PC-9 (cell line): Measurements from ENCODE around the gene CBX1. TPM values are rescaled to one million over a fixed set of nuclear protein-coding genes. Genes with fewer than 3 reads are reported as not detected.

ENCODE experiments used
- BruUV-seq: library from RNA; stranded (reverse); fragments of 400-500 nt; replicated peaks from 2 replicates; lab custom pipeline; 2021; lab: Mats Ljungman, UMichigan
- CTCF ChIA-PET: fragments of 300-600 bp; sonication (Branson Sonifier 250); formaldehyde crosslinking; loops from one replicate; lab custom pipeline; 2022; ENCODE audit warnings: antibody characterized with exemption; lab: Charles Lee
- POLR2A ChIA-PET: fragments of 300-600 bp; sonication (Branson Sonifier 250); formaldehyde crosslinking; loops from one replicate; lab custom pipeline; 2022; ENCODE audit warnings: antibody characterized with exemption; ENCODE audit not compliant: unreplicated experiment; lab: Charles Lee
- DNase-seq, 2 experiments: peaks; one replicate each; pipeline versions ENCODE4 v3.0.0 to v3.0.0-alpha.2; 2015 to 2022; ENCODE audit warnings: mixed read lengths in 1 of 2
- H2AFZ ChIP-seq: fragments of 200-600 bp; sonication (generic); 2 replicates; pipeline ENCODE4 v1.8.1; 2017; ENCODE audit warnings: antibody characterized with exemption
- H3F3A ChIP-seq: fragments of 200-600 bp; sonication (generic); 2 replicates; pipeline ENCODE4 v1.8.1; 2017; ENCODE audit warnings: antibody characterized with exemption, mild to moderate bottlenecking, low read depth; ENCODE audit not compliant: insufficient read depth
- H3K27ac ChIP-seq: fragments of 200-600 bp; sonication (generic); 2 replicates; pipeline ENCODE4 v1.6.1; 2016; ENCODE audit warnings: mixed run types
- H3K27me3 ChIP-seq: fragments of 200-600 bp; sonication (generic); 2 replicates; pipeline ENCODE4 v1.6.1; 2016; ENCODE audit warnings: low read depth, mixed run types; ENCODE audit not compliant: insufficient read depth
- H3K36me3 ChIP-seq: fragments of 200-600 bp; sonication (generic); 2 replicates; pipeline ENCODE4 v1.6.1; 2016; ENCODE audit warnings: low read depth, mixed run types
- H3K4me1 ChIP-seq: fragments of 200-600 bp; sonication (generic); replicated peaks from 2 replicates; pipeline ENCODE4 v1.6.1; 2016; ENCODE audit warnings: mixed run types; ENCODE audit not compliant: insufficient read depth
- H3K4me2 ChIP-seq: fragments of 200-600 bp; sonication (generic); 2 replicates; pipeline ENCODE4 v1.6.1; 2017; ENCODE audit warnings: mixed run types
- H3K4me3 ChIP-seq: fragments of 200-600 bp; sonication (generic); 2 replicates; pipeline ENCODE4 v1.6.1; 2016; ENCODE audit warnings: mixed run types
- H3K79me2 ChIP-seq: fragments of 200-600 bp; sonication (generic); 2 replicates; pipeline ENCODE4 v1.6.1; 2017; ENCODE audit warnings: low read depth, mixed run types
- H3K9me2 ChIP-seq: fragments of 200-600 bp; sonication (generic); 2 replicates; pipeline ENCODE4 v1.8.1; 2017; ENCODE audit warnings: mild to moderate bottlenecking; ENCODE audit not compliant: insufficient read depth
- H3K9me3 ChIP-seq: fragments of 200-600 bp; sonication (generic); 2 replicates; pipeline ENCODE4 v1.8.1; 2016; ENCODE audit warnings: low read depth; ENCODE audit not compliant: insufficient read depth
- H4K20me1 ChIP-seq: fragments of 200-600 bp; sonication (generic); 2 replicates; pipeline ENCODE4 v1.8.1; 2017; ENCODE audit not compliant: insufficient read depth
- CTCF ChIP-seq: fragments of 200-600 bp; sonication (generic); conservative IDR thresholded peaks from 2 replicates; pipeline ENCODE4 v1.6.1; 2017; ENCODE audit warnings: mixed run types, antibody characterized with exemption, mild to moderate bottlenecking, moderate library complexity
- EZH2 ChIP-seq: fragments of 200-600 bp; sonication (generic); IDR thresholded peaks from 2 replicates; pipeline ENCODE4 v1.8.0; 2017; ENCODE audit warnings: antibody characterized with exemption, low read depth
- intact Hi-C: fragments of 100-400 bp; cut with micrococcal nuclease; formaldehyde crosslinking; loops from one replicate; pipeline ENCODE4 v1.10.0; 2022; ENCODE audit not compliant: unreplicated experiment
- total RNA-seq: library from RNA; stranded (reverse); gene quantifications from 2 replicates; pipeline ENCODE4 v1.2.3, GENCODE V29; 2021

Gene CBX1
- total RNA-seq, 1 experiment from 2014 or later: 93.9 TPM

GRCh38 chr17:48025904-48026501, 75.3 kb downstream of the CBX1 start:
- no TSS peak for BruUV-seq
- intact Hi-C loops: loop anchor here (1.0 to 10.0 kb wide), 10 partner anchors 22 to 1009 kb away; partner anchors contain the start of gene NFE2L1

GRCh38 chr17:48025040-48025903, 76.0 kb downstream of the CBX1 start:
- H3K4me3 ChIP-seq: peak overlapping the region; percentile 68
- H2AFZ ChIP-seq: peak overlapping the region; percentile 86
- no peaks in the 10 kb centered on the region for H3K79me2 ChIP-seq
- H3K4me1 ChIP-seq: peaks cover 27% of the 10 kb centered on the region
- H4K20me1 ChIP-seq: no peaks in the 10 kb centered on the region
- POLR2A ChIA-PET: interaction anchor here (0.6 kb wide), 4 partner anchors 22 to 849 kb away, joined by 3 to 6 read pairs (median 4); no protein-coding TSS in a partner anchor
- H3K4me2 ChIP-seq: peak overlapping the region; percentile 100
- H3K9me2 ChIP-seq: no peaks in the 10 kb centered on the region
- H3K36me3 ChIP-seq: no peaks in the 10 kb centered on the region
- H3F3A ChIP-seq: peaks cover 34% of the 10 kb centered on the region
- TF ChIP-seq EZH2 (no peak), CTCF (peak; percentile 87)
- no peaks in the 10 kb centered on the region for H3K9me3 ChIP-seq
- BruUV-seq: no TSS peak
- CTCF ChIA-PET: interaction anchor here (0.6 to 1.3 kb wide), 6 partner anchors 24 to 309 kb away, joined by 3 to 4 read pairs (median 4); no protein-coding TSS in a partner anchor
- DNase-seq: peak; percentile 91 to 94
- intact Hi-C loops: loop anchor here (1.0 to 10.0 kb wide), 8 partner anchors 106 to 1010 kb away; no protein-coding TSS in a partner anchor
- H3K27ac ChIP-seq: peak overlapping the region; percentile 84
- H3K27me3 ChIP-seq: no peaks in the 10 kb centered on the region

More at GRCh38 chr17:48025904-48026501, 75.3 kb downstream of the CBX1 start:
- Histone ChIP-seq H3K36me3 (no peaks in the 10 kb centered on the region), H3F3A (peaks cover 31% of the 10 kb centered on the region), H3K27me3 (no peaks in the 10 kb centered on the region), H3K27ac (peak overlapping the region; percentile 75), H3K4me1 (peaks cover 27% of the 10 kb centered on the region), H3K4me3 (peak overlapping the region; percentile 67; the same call in 1 of the 2 replicates), H2AFZ (peak overlapping the region; percentile 86; the same call in 1 of the 2 replicates), H3K9me2 (no peaks in the 10 kb centered on the region), H4K20me1 (no peaks in the 10 kb centered on the region), H3K4me2 (peak overlapping the region; percentile 100), H3K79me2 (no peaks in the 10 kb centered on the region), H3K9me3 (no peaks in the 10 kb centered on the region)
- CTCF ChIA-PET: interaction anchor here (0.6 to 1.3 kb wide), 5 partner anchors 32 to 104 kb away, joined by 3 to 4 read pairs (median 3); no protein-coding TSS in a partner anchor
- peak; percentile 49 to 96 for DNase-seq
- POLR2A ChIA-PET: interaction anchor here (0.6 to 0.7 kb wide), 2 partner anchors 21 to 377 kb away, joined by 3 read pairs; no protein-coding TSS in a partner anchor
- TF ChIP-seq EZH2 (no peak), CTCF (no peak)
